Karpas-422 (cell line): Measurements from ENCODE around the gene ZFHX3. TPM values are rescaled to one million over a fixed set of nuclear protein-coding genes. Genes with fewer than 3 reads are reported as not detected.

Experiments
- DNase-seq: peaks from one replicate; pipeline ENCODE4 v3.0.0-alpha.2; 2015
- H2AFZ ChIP-seq: fragments of 200-600 bp; sonication (generic); 2 replicates; pipeline ENCODE4 v1.6.1; 2014; ENCODE audit warnings: antibody characterized with exemption, low read length, mixed read lengths
- H3K27ac ChIP-seq: fragments of 200-600 bp; sonication (generic); 2 replicates; pipeline ENCODE4 v1.5.1; 2014; ENCODE audit warnings: mild to moderate bottlenecking, low read length, moderate library complexity
- H3K27me3 ChIP-seq: fragments of 200-600 bp; sonication (generic); 2 replicates; pipeline ENCODE4 v1.6.1; 2014; ENCODE audit warnings: low read length, mixed read lengths
- H3K36me3 ChIP-seq: fragments of 200-600 bp; sonication (generic); 2 replicates; pipeline ENCODE4 v1.6.1; 2014; ENCODE audit warnings: low read length, mixed read lengths; ENCODE audit not compliant: insufficient read depth
- H3K4me1 ChIP-seq: fragments of 200-600 bp; sonication (generic); 2 replicates; pipeline ENCODE4 v1.6.1; 2014; ENCODE audit warnings: mild to moderate bottlenecking, low read length, mixed read lengths
- H3K4me2 ChIP-seq: fragments of 200-600 bp; sonication (generic); 2 replicates; pipeline ENCODE4 v1.6.1; 2014; ENCODE audit warnings: low read length, low read depth, mild to moderate bottlenecking; ENCODE audit not compliant: poor library complexity, severe bottlenecking
- H3K4me3 ChIP-seq: fragments of 200-600 bp; sonication (generic); 2 replicates; pipeline ENCODE4 v1.5.1; 2014; ENCODE audit warnings: mild to moderate bottlenecking, antibody characterized with exemption, low read length, mixed read lengths
- H3K79me2 ChIP-seq: fragments of 200-600 bp; sonication (generic); 2 replicates; pipeline ENCODE4 v1.6.1; 2014; ENCODE audit warnings: mild to moderate bottlenecking, low read length, mixed read lengths
- H3K9ac ChIP-seq: fragments of 200-600 bp; sonication (generic); 2 replicates; pipeline ENCODE4 v1.6.0; 2014; ENCODE audit warnings: low read length
- H3K9me2 ChIP-seq: fragments of 200-600 bp; sonication (generic), shearing (Covaris generic); replicated peaks from 2 replicates; pipeline ENCODE4 v1.6.0; 2014; ENCODE audit warnings: mild to moderate bottlenecking, low read length, moderate library complexity; ENCODE audit not compliant: insufficient read depth
- H3K9me3 ChIP-seq: fragments of 300-700, 200-600 bp; sonication (generic); 2 replicates; pipeline ENCODE4 v1.6.1; 2014; ENCODE audit warnings: low read length, mixed read lengths
- H4K20me1 ChIP-seq: fragments of 200-600 bp; sonication (generic); 2 replicates; pipeline ENCODE4 v1.6.1; 2014; ENCODE audit warnings: mild to moderate bottlenecking, antibody characterized with exemption, low read length, low read depth; ENCODE audit not compliant: insufficient read depth
- total RNA-seq: library from RNA; depleted of rRNA; stranded (reverse); fragments of >200 nt; shearing (Covaris generic); gene quantifications from 2 replicates; pipeline ENCODE4 v1.2.3, GENCODE V29; 2014; ENCODE audit warnings: low replicate concordance

Gene ZFHX3
- total RNA-seq, 1 experiment from 2014 or later, result 0.67 TPM

- Histone ChIP-seq H2AFZ (no peak overlapping the region), H3K9me2 (no peaks in the 10 kb centered on the region), H3K4me3 (no peak overlapping the region), H3K27ac (no peak overlapping the region), H3K36me3 (no peaks in the 10 kb centered on the region), H4K20me1 (no peaks in the 10 kb centered on the region), H3K27me3 (no peaks in the 10 kb centered on the region), H3K79me2 (no peaks in the 10 kb centered on the region), H3K9me3 (no peaks in the 10 kb centered on the region), H3K4me1 (no peaks in the 10 kb centered on the region), H3K9ac (no peak overlapping the region), H3K4me2 (no peak overlapping the region)
- peak; percentile 21 for DNase-seq
Measured at GRCh38 chr16:73064994-73065545, 17.1 kb upstream of the ZFHX3 start.

DNA sequence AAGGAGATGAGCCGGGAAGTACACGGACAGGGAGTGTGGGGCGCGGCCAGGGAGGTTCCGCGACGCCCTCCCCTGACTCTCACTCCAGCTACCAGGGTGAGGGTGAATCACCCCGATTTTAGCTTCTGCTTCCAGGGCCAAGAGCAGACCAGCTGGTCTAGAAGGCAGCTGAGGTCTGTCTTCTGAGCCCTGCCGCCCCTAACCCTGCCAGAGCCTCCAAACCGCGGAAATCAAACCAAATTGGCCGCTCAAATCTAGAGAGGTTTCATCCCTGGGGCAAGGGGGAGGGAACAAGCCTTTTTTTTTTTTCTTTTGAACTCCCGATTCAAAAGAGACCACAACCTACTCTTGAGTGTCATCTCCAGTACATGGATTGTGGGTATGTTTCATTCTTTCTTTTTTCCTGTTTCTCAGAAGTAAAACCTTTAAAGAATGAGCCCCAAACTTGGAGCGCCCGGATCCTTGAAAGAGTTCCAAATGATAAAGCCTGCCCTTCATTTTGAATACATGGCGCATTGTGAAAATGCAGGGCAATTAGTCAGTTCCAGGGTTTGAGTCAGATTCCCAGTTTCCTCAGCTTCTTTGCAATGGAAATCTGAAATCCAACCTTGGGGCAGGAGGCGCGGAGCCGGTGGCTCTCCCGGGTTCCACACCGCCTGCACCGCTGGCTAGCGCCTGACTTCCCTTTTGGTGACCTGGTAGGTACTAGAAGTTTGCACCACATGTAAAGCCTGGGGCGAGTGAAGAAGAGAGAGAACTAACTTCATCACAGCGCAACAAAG, 16.5 kb upstream of the ZFHX3 start:
- H3K9me2 ChIP-seq, result no peaks in the 10 kb centered on the region
- no peaks in the 10 kb centered on the region for H3K36me3 ChIP-seq
- H3K9me3 ChIP-seq, result no peaks in the 10 kb centered on the region
- no peaks in the 10 kb centered on the region for H4K20me1 ChIP-seq
- no peak overlapping the region for H3K4me3 ChIP-seq
- H3K27ac ChIP-seq, result no peak overlapping the region
- H3K4me2 ChIP-seq, result no peak overlapping the region
- DNase-seq, result peak; percentile 40
- H3K79me2 ChIP-seq, result no peaks in the 10 kb centered on the region
- no peak overlapping the region for H3K9ac ChIP-seq
- H3K4me1 ChIP-seq, result peaks cover 2% of the 10 kb centered on the region
- no peak overlapping the region for H2AFZ ChIP-seq
- H3K27me3 ChIP-seq, result no peaks in the 10 kb centered on the region

DNA sequence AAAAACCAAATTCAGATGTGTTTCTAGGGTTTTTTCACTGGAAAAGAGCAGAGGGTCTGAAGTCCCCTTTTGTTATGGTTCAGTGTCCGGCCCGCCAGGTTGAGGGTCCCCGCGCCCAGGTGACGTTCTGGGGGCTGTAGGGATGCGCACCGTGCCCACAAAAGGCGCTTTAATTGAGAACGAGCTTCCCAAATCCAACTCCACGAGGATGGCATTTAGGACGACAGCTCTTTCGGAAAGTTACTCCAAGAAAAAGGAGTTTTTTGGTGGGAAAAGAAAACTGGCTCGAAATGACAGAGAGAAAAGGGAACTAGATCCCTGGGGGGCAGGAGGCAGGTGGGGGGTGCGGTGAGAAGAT, 15.9 kb upstream of the ZFHX3 start:
- Histone ChIP-seq H4K20me1 (no peaks in the 10 kb centered on the region), H3K4me1 (peaks cover 8% of the 10 kb centered on the region), H3K79me2 (no peaks in the 10 kb centered on the region), H3K9me3 (no peaks in the 10 kb centered on the region), H3K36me3 (no peaks in the 10 kb centered on the region), H3K27ac (no peak overlapping the region), H2AFZ (no peak overlapping the region), H3K4me3 (no peak overlapping the region), H3K9me2 (no peaks in the 10 kb centered on the region), H3K4me2 (no peak overlapping the region), H3K27me3 (no peaks in the 10 kb centered on the region), H3K9ac (no peak overlapping the region)
- peak; percentile 19 for DNase-seq

DNA sequence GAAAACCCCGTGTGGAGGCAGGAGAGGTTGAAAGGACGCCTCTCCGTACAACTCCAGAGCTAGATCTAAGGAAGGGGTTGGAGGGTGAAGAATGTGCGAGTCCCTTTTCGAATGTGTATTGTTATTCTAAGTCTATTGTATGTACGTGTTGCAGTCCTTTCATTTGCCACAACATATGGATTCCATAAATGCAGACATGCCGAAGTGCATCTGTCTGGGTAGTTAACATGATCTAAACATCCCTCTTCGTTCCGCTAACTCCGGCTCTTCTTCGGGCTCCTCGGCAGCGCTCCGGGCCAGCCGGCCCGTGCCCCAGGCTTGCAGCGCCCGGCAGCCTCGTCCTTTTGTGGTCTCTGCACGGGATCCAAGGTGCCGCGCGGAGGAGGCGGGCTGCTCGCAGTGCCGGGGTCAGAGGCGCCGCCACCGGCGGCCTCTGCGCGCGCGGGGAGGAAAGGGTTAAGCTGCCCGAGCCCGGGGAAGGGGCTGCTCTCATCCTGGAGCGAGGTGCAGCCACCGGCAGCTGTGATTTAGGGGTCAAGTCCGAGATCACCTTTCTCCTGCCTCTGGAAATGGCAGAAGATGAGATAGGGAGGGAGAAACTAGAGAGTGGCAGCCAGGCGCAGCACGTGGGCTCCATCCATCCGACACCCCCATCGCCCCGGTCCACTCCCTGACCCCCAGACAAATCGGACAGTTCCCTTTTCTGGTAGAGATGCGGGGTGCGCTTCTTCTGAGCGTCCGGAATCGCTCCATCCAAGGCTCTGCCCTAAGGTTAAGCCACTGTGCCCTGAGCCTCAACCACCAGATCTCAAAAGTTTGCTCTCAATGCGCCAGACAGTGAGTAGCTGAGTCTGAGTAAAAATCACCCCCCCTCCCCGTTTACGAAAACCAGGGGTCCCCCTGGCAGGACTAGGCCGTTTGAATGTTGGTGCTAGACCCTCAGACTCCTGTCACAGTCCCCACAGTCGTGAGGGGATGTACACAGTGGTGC, 15.1 kb upstream of the ZFHX3 start:
- Histone ChIP-seq H3K4me2 (no peak overlapping the region), H3K9ac (no peak overlapping the region), H2AFZ (no peak overlapping the region), H3K36me3 (no peaks in the 10 kb centered on the region), H3K27ac (no peak overlapping the region), H3K4me1 (peaks cover 8% of the 10 kb centered on the region), H3K9me3 (no peaks in the 10 kb centered on the region), H3K79me2 (no peaks in the 10 kb centered on the region), H3K4me3 (no peak overlapping the region), H4K20me1 (no peaks in the 10 kb centered on the region), H3K27me3 (no peaks in the 10 kb centered on the region), H3K9me2 (no peaks in the 10 kb centered on the region)
- DNase-seq, result no peak

DNA sequence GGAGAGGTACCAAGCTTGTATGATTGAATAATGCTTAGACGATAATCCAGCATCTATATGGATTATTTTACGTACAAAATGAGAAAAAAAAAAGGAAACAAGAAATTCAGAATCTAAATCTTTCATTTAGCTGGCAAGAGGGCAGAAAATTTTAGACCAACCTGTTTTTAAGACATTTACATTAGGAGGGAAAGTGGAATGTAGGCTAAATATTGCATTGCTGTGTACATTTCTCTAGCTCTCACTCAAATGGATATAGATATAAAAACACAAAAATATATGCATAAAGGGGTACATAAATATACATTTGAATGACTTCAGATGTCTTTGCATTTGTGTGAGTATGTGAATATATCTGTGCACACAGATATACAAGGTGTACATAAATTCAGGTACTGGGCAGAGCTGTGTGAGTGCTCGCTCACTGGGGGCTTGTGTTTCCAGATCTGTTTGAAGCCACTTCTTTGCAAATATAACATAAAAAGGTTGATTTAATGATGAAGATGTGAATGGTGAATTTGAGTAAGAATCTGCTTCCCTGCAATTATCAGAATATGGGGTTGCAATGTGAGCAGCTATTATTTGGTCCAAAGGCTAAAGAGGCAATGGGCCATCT, 14.2 kb upstream of the ZFHX3 start:
- no peaks in the 10 kb centered on the region for H3K36me3 ChIP-seq
- H3K4me2 ChIP-seq, result no peak overlapping the region
- no peaks in the 10 kb centered on the region for H3K9me3 ChIP-seq
- H3K27me3 ChIP-seq, result no peaks in the 10 kb centered on the region
- H3K4me1 ChIP-seq, result peaks cover 13% of the 10 kb centered on the region
- H3K79me2 ChIP-seq, result no peaks in the 10 kb centered on the region
- H3K9me2 ChIP-seq, result no peaks in the 10 kb centered on the region
- H3K9ac ChIP-seq, result no peak overlapping the region
- H3K4me3 ChIP-seq, result no peak overlapping the region
- H2AFZ ChIP-seq, result no peak overlapping the region
- no peak overlapping the region for H3K27ac ChIP-seq
- no peak for DNase-seq
- H4K20me1 ChIP-seq, result 0 out of 2 replicates have a peak, but pooled peaks cover 2% of the 10 kb centered on the region

DNA sequence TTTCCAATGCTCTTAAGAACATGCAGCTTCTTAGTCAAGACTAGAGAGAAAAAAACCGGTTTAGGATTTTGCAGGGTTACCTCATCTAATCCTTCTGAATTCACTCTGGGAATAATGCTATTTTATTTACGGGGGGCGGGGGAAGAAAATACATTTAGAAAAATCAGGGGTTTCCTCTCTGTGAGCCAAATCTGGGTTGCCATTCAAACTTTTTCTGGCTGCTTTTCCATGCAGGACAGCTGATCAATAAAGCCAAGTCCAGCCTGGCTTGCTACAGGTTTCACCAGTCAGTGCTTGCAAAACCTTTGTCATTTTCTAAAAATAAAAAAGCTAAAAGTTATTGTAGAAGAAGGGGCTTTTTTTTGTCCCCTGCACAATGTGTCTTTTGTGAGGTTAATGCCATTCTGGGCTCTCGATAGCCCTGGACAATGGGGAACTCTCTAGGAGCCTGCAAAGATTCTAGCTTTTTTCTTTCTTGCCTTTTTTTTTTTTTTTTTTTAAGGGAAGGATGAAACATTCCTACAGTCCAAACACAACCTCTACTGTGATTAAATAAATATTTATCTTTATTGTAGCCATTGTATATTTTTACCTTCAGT, 13.1 kb upstream of the ZFHX3 start:
- Histone ChIP-seq H4K20me1 (peaks cover 13% of the 10 kb centered on the region), H3K79me2 (no peaks in the 10 kb centered on the region), H3K4me3 (no peak overlapping the region), H3K4me1 (peaks cover 13% of the 10 kb centered on the region), H3K4me2 (no peak overlapping the region), H3K27me3 (no peaks in the 10 kb centered on the region), H3K27ac (no peak overlapping the region), H3K9me2 (no peaks in the 10 kb centered on the region), H3K9ac (no peak overlapping the region), H3K36me3 (no peaks in the 10 kb centered on the region), H2AFZ (no peak overlapping the region), H3K9me3 (no peaks in the 10 kb centered on the region)
- DNase-seq, result no peak

DNA sequence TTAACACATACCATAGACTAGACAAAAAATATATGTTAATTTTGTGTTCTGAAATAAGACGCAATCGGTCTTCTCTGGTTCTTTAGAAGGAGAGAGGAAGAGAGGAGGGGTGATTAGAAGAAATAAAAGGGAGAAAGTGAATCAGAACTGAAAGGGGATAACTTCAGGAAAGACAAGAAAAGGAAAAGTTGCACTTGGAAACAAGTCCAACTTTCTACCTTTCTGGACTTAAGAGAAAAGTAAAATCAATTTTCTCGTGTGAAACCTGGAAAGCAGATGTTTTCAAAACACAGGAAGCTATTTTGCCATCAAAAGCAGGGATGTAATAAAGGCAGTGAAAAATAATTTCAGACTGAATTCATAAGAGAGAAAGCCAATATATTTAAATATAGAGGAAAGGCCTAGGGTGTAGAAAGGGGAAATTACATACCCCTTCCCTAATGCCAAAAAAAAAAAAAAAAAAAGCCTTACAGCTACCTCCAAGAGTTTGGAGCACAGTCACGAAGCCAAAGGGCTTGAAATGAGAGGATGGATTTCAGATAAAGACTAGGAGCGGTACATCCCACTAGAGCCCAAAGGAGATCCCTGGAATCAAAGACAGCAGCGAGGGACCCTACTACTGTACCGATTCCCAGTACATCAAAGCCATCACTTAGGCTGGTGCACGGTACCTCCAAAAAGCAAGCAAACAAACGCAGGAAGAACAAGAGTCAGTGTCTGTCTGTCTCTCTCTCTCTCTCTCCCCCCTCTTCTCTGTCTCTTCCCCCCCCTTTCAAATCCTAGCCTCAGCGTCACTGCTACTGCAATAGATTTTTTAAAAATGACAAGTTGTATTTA, 12.1 kb upstream of the ZFHX3 start:
- Histone ChIP-seq H3K9ac (no peak overlapping the region), H3K79me2 (no peaks in the 10 kb centered on the region), H3K9me2 (no peaks in the 10 kb centered on the region), H3K4me1 (peaks cover 16% of the 10 kb centered on the region), H4K20me1 (peaks cover 17% of the 10 kb centered on the region), H3K27ac (no peak overlapping the region), H3K27me3 (no peaks in the 10 kb centered on the region), H3K9me3 (no peaks in the 10 kb centered on the region), H3K4me2 (peak overlapping the region; percentile 88), H3K4me3 (no peak overlapping the region), H2AFZ (no peak overlapping the region), H3K36me3 (no peaks in the 10 kb centered on the region)
- peak; percentile 17 for DNase-seq
